ENCODE results near the gene MRAP.

GRCh38 chr21:32306021-32306780 lies 7.5 kb downstream of the MRAP start:
- TF ChIP-seq CTCF (conservative IDR thresholded peaks at IDR 0.05 in 1 of 2, IDR thresholded peaks at IDR 0.05 in 1 of 2; ENCODE audit: extremely low read depth in 1 of 2, insufficient read depth in 1 of 2, low read depth in 1 of 2, low read length in 2 of 2), result no peak
- TF ChIP-seq EZH2 (IDR thresholded peaks at IDR 0.05; ENCODE audit: borderline replicate concordance, low read length), result no peak
